AG09309 (cell line): ENCODE data around the gene PRR5.

Experiments used
- DNase-seq: peaks from one replicate; pipeline ENCODE4 v3.0.0-alpha.2; 2010; ENCODE audit warnings: low read depth
- H3K4me3 ChIP-seq: 2 replicates; pipeline ENCODE4 v1.5.1; 2011; ENCODE audit warnings: mild to moderate bottlenecking, low read depth, low read length, moderate library complexity; ENCODE audit not compliant: control insufficient read depth
- CTCF ChIP-seq: IDR thresholded peaks from 2 replicates; pipeline ENCODE4 v1.5.1; 2011; ENCODE audit warnings: mild to moderate bottlenecking, low read depth, low read length, inconsistent platforms; ENCODE audit not compliant: insufficient read depth, control insufficient read depth; ENCODE audit errors: missing control alignments

PRR5 gene

DNA sequence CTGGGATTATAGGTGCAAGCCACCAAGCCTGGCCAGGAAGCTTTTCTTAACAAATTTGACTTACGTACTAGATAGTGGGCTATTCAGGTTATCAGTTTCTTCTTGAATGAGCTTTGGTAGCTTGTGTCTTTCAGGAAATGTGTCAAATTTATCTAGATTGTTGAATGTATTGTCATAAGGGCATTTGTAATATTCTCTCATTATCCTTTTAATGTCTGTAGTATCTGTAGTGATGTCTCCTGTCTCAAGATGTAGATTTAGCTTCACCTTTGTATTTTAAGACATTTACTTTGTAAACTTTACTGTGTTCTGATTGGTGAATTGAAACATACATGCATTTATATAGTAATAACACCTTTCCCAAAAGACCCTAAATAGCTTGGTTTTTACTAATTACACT lies 71.1 kb downstream of the PRR5 start:
- TF ChIP-seq CTCF, result no peak
- DNase-seq, result no peak
- no peak overlapping the region for H3K4me3 ChIP-seq

- no peak for TF ChIP-seq CTCF
- no peak overlapping the region for H3K4me3 ChIP-seq
- no peak for DNase-seq
Measured at GRCh38 chr22:44775862-44776261, 73.9 kb downstream of the PRR5 start.

GRCh38 chr22:44776605-44777363 lies 74.8 kb downstream of the PRR5 start:
- no peak for DNase-seq

DNA sequence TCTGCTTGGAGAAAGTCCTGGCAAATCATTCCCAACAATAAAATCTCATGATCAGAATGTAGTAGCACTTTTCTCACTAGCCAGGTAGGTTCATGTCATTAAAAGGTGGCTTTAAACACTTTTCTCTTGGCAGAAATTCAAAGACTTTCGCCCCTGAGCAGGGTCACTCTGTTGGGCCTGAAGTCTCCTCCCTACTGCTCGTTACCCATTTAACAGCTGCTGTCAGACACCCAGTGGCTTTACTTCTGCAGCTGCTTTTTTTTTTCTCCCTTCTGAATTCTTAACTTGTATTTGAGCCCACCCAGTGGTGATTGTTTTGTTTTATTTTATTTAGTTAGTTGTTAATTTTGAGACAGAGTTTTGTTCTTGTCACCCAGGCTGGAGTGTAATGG lies 75.4 kb downstream of the PRR5 start:
- no peak for TF ChIP-seq CTCF
- no peak for DNase-seq
- no peak overlapping the region for H3K4me3 ChIP-seq

More at GRCh38 chr22:44776605-44777363, 74.8 kb downstream of the PRR5 start:
- H3K4me3 ChIP-seq, result no peak overlapping the region
- TF ChIP-seq CTCF, result no peak

GRCh38 chr22:44780876-44781449 lies 79.0 kb downstream of the PRR5 start:
- TF ChIP-seq CTCF, result no peak
- no peak for DNase-seq
- no peak overlapping the region for H3K4me3 ChIP-seq

DNA sequence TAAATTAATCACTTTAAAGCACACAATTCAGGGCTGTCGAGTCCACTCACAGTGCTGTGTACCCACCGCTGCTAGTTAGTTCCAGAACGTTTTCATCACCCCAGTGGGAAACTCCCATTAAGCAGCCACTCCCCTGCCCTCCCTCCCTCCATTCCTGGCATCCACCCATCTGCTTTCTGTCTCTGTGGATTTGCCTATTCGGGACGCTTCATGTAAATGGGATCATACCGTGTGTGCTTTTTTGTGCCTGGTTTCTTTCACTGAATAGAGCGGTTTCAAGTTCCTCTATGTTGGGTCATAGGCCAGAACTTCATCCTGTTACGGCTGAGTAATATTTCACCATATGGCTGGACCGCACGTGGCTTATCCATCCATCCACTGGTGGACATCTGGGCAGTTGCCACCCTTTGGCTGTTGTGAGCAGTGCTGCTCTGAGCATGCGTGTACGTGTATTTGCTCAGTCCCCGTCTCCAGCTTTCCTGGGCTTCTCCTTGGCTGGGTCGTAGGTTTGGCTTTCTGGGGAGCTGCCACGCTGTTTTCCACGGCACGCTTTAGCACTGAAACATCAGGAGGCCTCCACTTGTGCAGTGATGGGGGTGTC lies 80.5 kb downstream of the PRR5 start:
- TF ChIP-seq CTCF, result no peak
- H3K4me3 ChIP-seq, result no peak overlapping the region
- DNase-seq, result no peak
